SIG-M5 treated with dmso at 0.1 percent for 504 hours (cell line): ENCODE results near the gene FOXP1.

Experiments used
- DNase-seq: peaks from one replicate; lab custom pipeline; 2025; ENCODE audit not compliant: unreplicated experiment; lab: John Stamatoyannopoulos, UW

The FOXP1 gene

GRCh38 chr3:71488882-71489281 lies 94.6 kb downstream of the FOXP1 start:
- DNase-seq = no peak

DNA sequence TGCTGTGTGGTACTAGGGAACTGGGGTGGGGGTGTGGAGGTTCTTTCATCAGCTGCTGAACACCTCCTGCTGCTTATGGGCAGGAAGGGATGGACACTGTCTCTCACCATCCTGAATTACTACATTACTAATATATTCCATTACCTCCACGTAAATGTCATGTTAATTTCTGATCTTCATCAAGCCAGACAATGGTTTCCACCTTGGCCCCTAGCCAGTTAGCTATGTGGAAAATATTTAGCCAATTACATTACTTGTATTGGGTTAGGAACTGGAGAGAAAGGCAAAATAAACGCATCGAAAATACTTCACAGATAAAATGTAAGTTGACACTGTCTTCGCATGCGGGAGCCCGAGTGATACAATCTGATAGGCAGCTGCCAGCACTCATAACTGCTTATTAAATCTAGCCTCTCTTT lies 95.1 kb downstream of the FOXP1 start:
- DNase-seq = no peak

DNA sequence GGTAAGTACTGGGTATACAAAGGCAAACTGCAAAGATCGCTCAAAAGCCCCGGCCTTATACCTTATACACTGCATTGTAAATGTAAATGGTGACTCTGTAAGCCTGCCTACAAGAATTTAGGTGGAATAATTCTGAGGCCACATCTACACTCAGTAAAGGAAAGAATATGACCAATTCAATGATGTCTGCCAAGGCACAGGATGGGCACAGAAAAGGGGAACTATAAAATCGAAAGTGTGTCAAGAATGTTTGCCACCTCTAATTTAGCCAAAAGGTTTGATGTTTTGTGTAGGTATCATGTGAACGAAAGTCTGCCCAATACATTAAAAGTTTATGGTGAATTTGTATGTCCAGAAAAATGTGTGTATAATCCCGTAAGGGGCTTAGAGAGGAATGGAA lies 96.1 kb downstream of the FOXP1 start:
- no peak for DNase-seq

GRCh38 chr3:71486831-71487230 lies 96.7 kb downstream of the FOXP1 start:
- no peak for DNase-seq

GRCh38 chr3:71485896-71486295 lies 97.6 kb downstream of the FOXP1 start:
- peak; percentile 20 for DNase-seq

DNA sequence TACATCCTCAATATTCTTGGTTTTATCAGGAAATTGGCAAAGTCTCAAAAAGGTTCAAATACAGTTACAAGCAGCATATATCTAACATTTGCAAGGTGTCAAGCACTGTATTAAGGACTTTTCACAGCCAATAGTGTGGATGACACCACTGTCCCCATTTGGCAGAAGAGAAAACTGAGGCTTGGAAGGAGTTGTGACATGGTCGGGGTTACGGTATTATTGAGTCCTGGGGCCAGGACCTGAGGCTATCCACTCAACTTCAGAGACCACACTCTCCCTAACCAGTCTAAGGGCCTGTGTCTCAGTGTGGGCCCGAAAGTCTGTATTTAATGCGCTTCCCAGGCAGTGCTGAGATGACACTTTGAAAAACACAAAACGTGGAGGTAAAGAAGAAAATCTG lies 99.1 kb downstream of the FOXP1 start:
- no peak for DNase-seq

- DNase-seq = no peak
Observed at GRCh38 chr3:71484047-71484446, 99.5 kb downstream of the FOXP1 start.

DNA sequence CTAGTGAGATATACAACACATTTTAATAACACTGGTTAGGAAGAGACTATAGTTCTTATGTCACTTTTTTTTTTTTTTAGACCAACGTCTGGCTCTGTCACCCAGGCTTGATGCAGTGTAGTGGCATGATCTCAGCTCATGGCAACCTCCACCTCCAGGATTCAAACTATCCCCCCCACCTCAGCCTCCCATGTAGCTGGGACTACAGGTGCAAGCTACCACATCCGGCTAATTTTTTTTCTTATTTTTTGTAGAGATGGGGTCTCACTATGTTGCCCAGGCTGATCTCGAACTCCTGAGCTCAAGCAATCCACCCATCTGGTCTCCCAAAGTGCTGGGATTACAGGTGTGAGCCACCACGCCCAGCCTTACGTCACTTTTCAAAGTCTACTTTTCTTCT lies 100.8 kb downstream of the FOXP1 start:
- no peak for DNase-seq

DNA sequence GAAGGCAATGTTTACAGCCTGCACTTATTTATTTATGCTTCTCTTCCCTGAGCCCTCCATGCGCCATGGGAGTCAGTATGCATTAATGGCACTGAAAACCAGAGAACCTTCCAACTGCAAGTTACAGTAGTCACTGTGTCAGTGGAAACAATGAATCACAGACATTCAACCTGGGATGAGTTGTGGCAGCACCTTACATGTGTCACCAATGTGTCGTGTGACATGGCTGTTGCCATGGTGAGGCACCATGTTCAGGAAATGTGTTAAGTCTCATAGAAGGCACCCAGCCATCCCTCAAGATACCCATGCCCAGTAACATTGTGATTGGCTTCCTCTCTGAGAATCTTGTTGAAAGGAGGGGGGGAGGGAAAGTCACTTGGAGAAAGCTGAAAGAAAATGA lies 105.0 kb downstream of the FOXP1 start:
- no peak for DNase-seq

GRCh38 chr3:71476950-71477349 lies 106.6 kb downstream of the FOXP1 start:
- DNase-seq = no peak

DNA sequence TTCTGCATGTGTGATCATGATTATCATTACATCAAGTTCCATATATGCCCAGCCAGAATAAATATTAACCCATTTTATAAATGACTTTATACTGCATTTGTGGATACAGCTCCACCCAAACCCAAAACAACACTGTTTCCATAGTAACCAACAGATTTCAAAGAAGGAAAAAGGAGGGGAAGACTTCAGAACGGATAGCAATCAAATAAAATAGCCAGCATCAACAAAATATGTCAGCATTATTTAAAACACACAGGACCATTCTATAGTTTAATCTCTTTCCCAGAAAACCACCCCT lies 114.4 kb downstream of the FOXP1 start:
- DNase-seq = no peak

GRCh38 chr3:71468311-71469137 lies 115.0 kb downstream of the FOXP1 start:
- no peak for DNase-seq

GRCh38 chr3:71466483-71466882 lies 117.0 kb downstream of the FOXP1 start:
- DNase-seq = no peak

- DNase-seq = no peak
Observed at GRCh38 chr3:71465371-71466036, 118.0 kb downstream of the FOXP1 start.

DNA sequence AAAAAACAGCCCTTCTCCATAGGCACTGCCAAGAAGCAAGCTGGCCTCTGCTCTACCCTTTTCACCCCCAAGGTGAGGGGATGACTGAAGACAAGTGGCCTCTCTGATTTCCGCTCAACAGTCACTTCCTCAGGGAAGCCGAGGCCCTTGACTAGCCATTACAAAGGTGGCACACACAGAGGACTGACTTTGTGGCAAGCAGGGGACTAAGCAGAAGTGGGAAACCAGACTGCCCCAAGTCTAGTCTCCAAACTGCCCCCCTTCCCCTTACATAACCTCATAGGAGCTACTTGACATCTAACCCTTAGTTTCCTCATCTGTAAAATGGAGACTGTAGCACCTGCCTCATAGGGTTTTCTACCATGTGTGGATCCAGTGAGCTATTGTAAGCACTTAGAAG lies 118.9 kb downstream of the FOXP1 start:
- peak; percentile 13 for DNase-seq

- DNase-seq = no peak
Observed at GRCh38 chr3:71463617-71464016, 119.9 kb downstream of the FOXP1 start.

DNA sequence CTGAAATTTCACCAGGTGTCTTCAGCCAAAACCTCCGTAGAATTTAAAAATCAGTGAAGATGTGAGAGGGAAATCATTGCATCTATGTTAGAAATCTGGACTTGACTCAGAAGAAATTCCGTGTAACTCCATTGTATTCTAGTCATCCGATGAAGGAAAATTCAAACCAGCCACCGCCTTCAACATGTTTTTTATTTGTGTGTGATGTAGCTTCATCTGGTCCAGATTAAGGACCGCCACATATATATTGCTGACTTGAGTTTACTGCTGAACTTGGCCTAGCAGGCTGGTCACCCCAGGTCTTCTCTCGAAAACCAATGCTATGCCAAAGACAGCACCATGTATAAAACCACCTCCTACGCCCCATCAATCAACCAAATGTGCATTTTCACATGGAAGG lies 120.9 kb downstream of the FOXP1 start:
- DNase-seq = no peak

DNA sequence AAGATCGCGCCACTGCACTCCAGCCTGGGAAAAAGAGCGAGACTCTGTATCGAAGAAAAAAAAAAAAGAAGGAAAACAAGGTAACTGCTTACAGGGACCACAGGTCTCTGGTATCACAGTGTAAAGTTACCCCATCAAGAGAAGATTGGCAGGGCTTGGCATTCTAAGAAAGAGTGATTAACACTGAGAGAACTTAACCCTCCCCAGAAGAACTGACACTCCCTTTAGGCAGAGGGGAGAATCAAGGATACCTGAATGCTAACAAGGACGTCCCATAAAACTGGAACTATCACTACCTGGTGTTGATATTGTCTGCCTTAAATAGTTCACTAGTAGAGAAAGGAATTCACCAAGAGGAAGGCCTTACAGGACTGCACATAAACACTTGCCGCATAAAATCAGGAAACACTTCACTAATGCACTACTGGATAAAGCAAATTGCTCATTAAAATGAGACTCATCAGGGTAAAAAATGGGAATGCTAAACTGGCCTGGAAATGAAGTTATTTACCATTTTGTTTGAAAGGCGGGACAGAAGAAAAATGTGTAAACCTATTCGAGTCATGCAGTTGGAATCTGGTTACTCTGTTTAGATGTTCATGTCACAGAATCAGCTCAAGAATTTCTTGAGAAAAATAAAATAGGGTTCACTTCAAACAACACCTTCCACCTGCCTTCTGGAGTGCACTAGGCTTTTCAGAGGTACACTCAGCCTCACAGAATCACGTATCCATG lies 121.6 kb downstream of the FOXP1 start:
- DNase-seq = no peak

DNA sequence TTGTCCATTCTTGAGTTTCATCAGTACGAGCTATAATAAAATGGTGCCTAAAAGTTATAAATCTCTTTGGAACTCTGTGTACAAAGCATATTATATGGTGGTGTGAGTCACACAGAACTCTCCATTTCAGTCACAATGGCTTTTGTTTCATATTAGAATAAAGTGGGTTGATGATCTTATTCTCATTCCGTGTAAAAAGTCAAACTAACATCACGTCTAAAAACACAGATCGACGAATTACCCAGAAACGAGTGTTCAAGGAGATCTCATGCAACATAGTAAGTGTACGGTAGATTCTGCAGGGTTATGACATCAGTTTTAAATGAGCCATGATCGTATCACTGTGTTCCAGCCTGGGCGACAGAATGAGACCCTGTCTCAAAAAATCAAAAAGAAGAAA lies 122.4 kb downstream of the FOXP1 start:
- no peak for DNase-seq

DNA sequence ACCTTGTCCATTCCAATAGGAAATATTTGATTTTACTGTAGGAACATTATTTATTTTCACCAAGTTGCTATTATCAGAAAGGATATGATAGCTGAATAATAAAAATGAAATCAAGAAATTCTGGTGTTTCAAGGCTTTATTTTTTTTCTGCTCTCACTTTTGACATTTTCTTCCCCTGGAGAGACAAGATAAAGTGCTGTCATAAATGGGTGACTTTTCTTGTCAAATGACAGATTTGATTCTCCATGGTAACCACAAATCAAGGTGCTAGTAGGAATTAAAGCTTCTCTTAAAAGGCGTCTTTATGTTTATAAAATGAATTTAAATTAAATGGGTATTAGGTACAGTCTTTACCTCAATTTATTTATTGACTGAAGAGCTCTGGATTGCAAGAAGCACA lies 124.6 kb downstream of the FOXP1 start:
- no peak for DNase-seq

- DNase-seq = no peak
Observed at GRCh38 chr3:71456826-71457225, 126.7 kb downstream of the FOXP1 start.

DNA sequence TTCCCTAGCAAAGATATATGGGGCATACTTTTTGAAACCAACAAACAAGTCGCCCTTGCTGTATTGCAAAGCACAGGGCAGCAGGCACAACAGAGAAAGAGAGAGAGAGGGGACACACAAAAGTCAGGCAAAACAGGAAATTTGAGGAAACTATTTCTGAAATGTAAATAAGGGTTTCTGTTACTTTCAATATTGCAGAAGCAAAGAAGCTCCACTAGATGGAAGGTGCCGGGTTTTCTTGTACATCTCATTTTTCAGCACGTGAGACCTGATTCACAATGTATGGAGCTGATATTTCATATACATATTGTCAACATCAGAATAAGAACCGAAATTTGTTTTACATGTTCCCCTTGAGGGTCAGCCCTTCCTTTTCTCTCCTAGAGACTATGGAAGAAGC lies 127.4 kb downstream of the FOXP1 start:
- DNase-seq = peak; percentile 64
